Keratinocyte (primary cell): ENCODE data around the gene GHRHR.

ENCODE experiments used
- CTCF ChIP-seq, 3 experiments: IDR thresholded peaks in 1 of 3; conservative IDR thresholded peaks in 1 of 3; optimal IDR thresholded peaks in 1 of 3; 2 replicates in 2 of 3; 3 replicates in 1 of 3; pipeline versions ENCODE3 to v1.5.1; 2011; ENCODE audit warnings: low read length in 3 of 3, mild to moderate bottlenecking in 3 of 3, moderate library complexity in 2 of 3, control low read depth in 1 of 3, inconsistent platforms in 1 of 3; ENCODE audit not compliant: insufficient read depth in 2 of 3; ENCODE audit errors: extremely low read depth in 1 of 3
- EZH2 ChIP-seq: IDR thresholded peaks from one replicate; pipeline ENCODE4 v1.6.1; 2012; ENCODE audit warnings: inconsistent platforms, mild to moderate bottlenecking, low read length, moderate library complexity

- TF ChIP-seq CTCF (optimal IDR thresholded peaks at IDR 0.05 in 1 of 3, IDR thresholded peaks at IDR 0.05 in 1 of 3, conservative IDR thresholded peaks at IDR 0.05 in 1 of 3; ENCODE audit: extremely low read depth in 1 of 3, insufficient read depth in 2 of 3, low read length in 3 of 3), result no peak
- TF ChIP-seq EZH2, result no peak
Observed at GRCh38 chr7:30976381-30976780, 12.6 kb downstream of the GHRHR start.
